Neural progenitor cell (in vitro differentiated cells): Measurements from ENCODE around the gene RSRP1. TPM values are rescaled to one million over a fixed set of nuclear protein-coding genes. Genes with fewer than 3 reads are reported as not detected.

Experiments
- DNase-seq: peaks from one replicate; pipeline ENCODE4 v3.0.0-alpha.2; 2016; ENCODE audit warnings: low spot score
- H2AFZ ChIP-seq: fragments of 200-600 bp; sonication (generic); replicated peaks from 2 replicates; pipeline ENCODE4 v1.6.1; 2016; ENCODE audit warnings: antibody characterized with exemption
- H3F3A ChIP-seq: fragments of 200-600 bp; sonication (generic); 2 replicates; pipeline ENCODE4 v1.6.1; 2016; ENCODE audit warnings: antibody characterized with exemption, low read depth
- H3K27ac ChIP-seq: fragments of 200-600 bp; sonication (generic); 2 replicates; pipeline ENCODE4 v1.5.1; 2016; ENCODE audit warnings: mild to moderate bottlenecking
- H3K27me3 ChIP-seq: fragments of 200-600 bp; sonication (generic); 2 replicates; pipeline ENCODE4 v1.6.1; 2016; ENCODE audit warnings: mild to moderate bottlenecking, moderate library complexity
- H3K36me3 ChIP-seq: fragments of 200-600 bp; sonication (generic); 2 replicates; pipeline ENCODE4 v1.5.1; 2016
- H3K4me1 ChIP-seq: fragments of 200-600 bp; sonication (generic); 2 replicates; pipeline ENCODE4 v1.6.1; 2016; ENCODE audit warnings: mixed run types
- H3K4me2 ChIP-seq: fragments of 200-600 bp; sonication (generic); 2 replicates; pipeline ENCODE4 v1.6.1; 2016
- H3K4me3 ChIP-seq: fragments of 200-600 bp; sonication (generic); 2 replicates; pipeline ENCODE4 v1.5.1; 2016
- H3K79me2 ChIP-seq: fragments of 200-600 bp; sonication (generic); 2 replicates; pipeline ENCODE4 v1.6.1; 2016; ENCODE audit warnings: low read depth
- H3K9ac ChIP-seq: fragments of 200-600 bp; sonication (generic); 2 replicates; pipeline ENCODE4 v1.6.1; 2016
- H3K9me3 ChIP-seq: fragments of 200-600 bp; sonication (generic); 2 replicates; pipeline ENCODE4 v1.5.1; 2016; ENCODE audit warnings: low read depth
- H4K20me1 ChIP-seq: fragments of 200-600 bp; sonication (generic); 2 replicates; pipeline ENCODE4 v1.6.1; 2016; ENCODE audit warnings: low read depth
- H3K27ac Mint-ChIP-seq: 3 replicates; pipeline ENCODE4 v1.8.0; 2021; ENCODE audit warnings: mixed read lengths
- H3K27me3 Mint-ChIP-seq: 2 replicates; pipeline ENCODE4 v1.8.0; 2022; ENCODE audit warnings: low read depth, mild to moderate bottlenecking, inconsistent platforms, moderate library complexity, mixed read lengths; ENCODE audit not compliant: insufficient read depth
- H3K36me3 Mint-ChIP-seq: 3 replicates; pipeline ENCODE4 v1.8.0; 2021; ENCODE audit warnings: mixed read lengths
- H3K4me1 Mint-ChIP-seq: 3 replicates; pipeline ENCODE4 v1.8.0; 2021; ENCODE audit warnings: mixed read lengths
- H3K4me3 Mint-ChIP-seq: 3 replicates; pipeline ENCODE4 v1.8.0; 2021; ENCODE audit warnings: mild to moderate bottlenecking, moderate library complexity, mixed read lengths
- H3K9me3 Mint-ChIP-seq: 3 replicates; pipeline ENCODE4 v1.8.0; 2020; ENCODE audit warnings: mixed read lengths
- CTCF ChIP-seq: fragments of 200-600 bp; sonication (generic); IDR thresholded peaks from 2 replicates; pipeline ENCODE4 v1.5.1; 2017; ENCODE audit warnings: antibody characterized with exemption, mild to moderate bottlenecking
- EZH2 ChIP-seq: fragments of 200-600 bp; sonication (generic); IDR thresholded peaks from 2 replicates; pipeline ENCODE4 v1.6.1; 2017; ENCODE audit warnings: antibody characterized with exemption, mild to moderate bottlenecking, moderate library complexity
- EZH2phosphoT487 ChIP-seq: fragments of 200-600 bp; sonication (generic); IDR thresholded peaks from 2 replicates; pipeline ENCODE4 v1.6.1; 2017; ENCODE audit warnings: antibody characterized with exemption
- total RNA-seq: library from RNA; depleted of rRNA; stranded (reverse); fragments of >200 nt; gene quantifications from 2 replicates; pipeline ENCODE4 v1.2.3, GENCODE V29; 2015; ENCODE audit warnings: low replicate concordance

The RSRP1 gene
- total RNA-seq, 1 donor from 2014 or later = 131 TPM

- no peak overlapping the region for H3K4me3 ChIP-seq
- no peak overlapping the region for H3K4me3 Mint-ChIP-seq
- no peaks in the 10 kb centered on the region for H4K20me1 ChIP-seq
- H3K27me3 ChIP-seq = no peaks in the 10 kb centered on the region
- no peaks in the 10 kb centered on the region for H3K9me3 Mint-ChIP-seq
- no peak overlapping the region for H3K27ac ChIP-seq
- no peak overlapping the region for H3K9ac ChIP-seq
- no peaks in the 10 kb centered on the region for H3K36me3 ChIP-seq
- no peak overlapping the region for H3K27ac Mint-ChIP-seq
- no peak for DNase-seq
- peaks cover 6% of the 10 kb centered on the region for H3K27me3 Mint-ChIP-seq
- H3K79me2 ChIP-seq = no peaks in the 10 kb centered on the region
- H2AFZ ChIP-seq = no peak overlapping the region
- H3K9me3 ChIP-seq = no peaks in the 10 kb centered on the region
- H3F3A ChIP-seq = no peaks in the 10 kb centered on the region
- no peaks in the 10 kb centered on the region for H3K4me1 Mint-ChIP-seq
- no peaks in the 10 kb centered on the region for H3K4me1 ChIP-seq
- TF ChIP-seq CTCF = no peak
- no peak for TF ChIP-seq EZH2phosphoT487
- TF ChIP-seq EZH2 = no peak
- peaks cover 11% of the 10 kb centered on the region for H3K36me3 Mint-ChIP-seq
- no peak overlapping the region for H3K4me2 ChIP-seq
Observed at GRCh38 chr1:25217015-25217414, 30.2 kb downstream of the RSRP1 start.

- no peaks in the 10 kb centered on the region for H3K9me3 Mint-ChIP-seq
- no peaks in the 10 kb centered on the region for H3K4me1 Mint-ChIP-seq
- H3K27me3 Mint-ChIP-seq = peaks cover 6% of the 10 kb centered on the region
Observed at GRCh38 chr1:25216123-25216522, 31.1 kb downstream of the RSRP1 start.

GRCh38 chr1:25212725-25213124 is 34.5 kb downstream of the RSRP1 start:
- H3K4me2 ChIP-seq = no peak overlapping the region
- H3K27ac ChIP-seq = no peak overlapping the region
- H3K4me1 ChIP-seq = peaks cover 6% of the 10 kb centered on the region
- H4K20me1 ChIP-seq = no peaks in the 10 kb centered on the region
- no peaks in the 10 kb centered on the region for H3K36me3 Mint-ChIP-seq
- H3K79me2 ChIP-seq = no peaks in the 10 kb centered on the region
- H3K4me1 Mint-ChIP-seq = no peaks in the 10 kb centered on the region
- no peak overlapping the region for H3K27ac Mint-ChIP-seq
- no peak overlapping the region for H3K4me3 Mint-ChIP-seq
- no peaks in the 10 kb centered on the region for H3K27me3 ChIP-seq
- H3F3A ChIP-seq = no peaks in the 10 kb centered on the region
- H3K9ac ChIP-seq = no peak overlapping the region
- H3K27me3 Mint-ChIP-seq = peaks cover 4% of the 10 kb centered on the region
- H3K9me3 ChIP-seq = no peaks in the 10 kb centered on the region
- H3K4me3 ChIP-seq = no peak overlapping the region
- H3K9me3 Mint-ChIP-seq = no peaks in the 10 kb centered on the region
- no peak for DNase-seq
- no peaks in the 10 kb centered on the region for H3K36me3 ChIP-seq
- H2AFZ ChIP-seq = no peak overlapping the region
- no peak for TF ChIP-seq EZH2
- no peak for TF ChIP-seq EZH2phosphoT487
- TF ChIP-seq CTCF = no peak

More at GRCh38 chr1:25216123-25216522, 31.1 kb downstream of the RSRP1 start:
- no peak overlapping the region for H3K27ac ChIP-seq
- no peaks in the 10 kb centered on the region for H3K9me3 ChIP-seq
- no peak for DNase-seq
- H3K36me3 Mint-ChIP-seq = peaks cover 7% of the 10 kb centered on the region
- H3K4me1 ChIP-seq = no peaks in the 10 kb centered on the region
- no peak overlapping the region for H3K4me3 Mint-ChIP-seq
- H3K4me2 ChIP-seq = no peak overlapping the region
- TF ChIP-seq EZH2 (no peak), CTCF (no peak), EZH2phosphoT487 (no peak)
- no peak overlapping the region for H3K4me3 ChIP-seq
- no peaks in the 10 kb centered on the region for H3K36me3 ChIP-seq
- no peaks in the 10 kb centered on the region for H3F3A ChIP-seq
- no peak overlapping the region for H2AFZ ChIP-seq
- no peaks in the 10 kb centered on the region for H3K27me3 ChIP-seq
- H3K79me2 ChIP-seq = no peaks in the 10 kb centered on the region
- no peak overlapping the region for H3K27ac Mint-ChIP-seq
- no peaks in the 10 kb centered on the region for H4K20me1 ChIP-seq
- no peak overlapping the region for H3K9ac ChIP-seq
